Measurements from ENCODE around the gene ADD1.
A peak's percentile ranks its signal among the peaks of the same experiment; 100 is the strongest.

The ADD1 gene

GRCh38 chr4:2875556-2875955 is 31.9 kb downstream of the ADD1 start:
- DNase-seq = peak in 20 of 56 donors; percentile 14 to 73 (median 34)

- DNase-seq = no peak
Observed at GRCh38 chr4:2878346-2878745, 34.7 kb downstream of the ADD1 start.

- no peak for DNase-seq
Observed at GRCh38 chr4:2879026-2879425, 35.4 kb downstream of the ADD1 start.

- DNase-seq = no peak
Observed at GRCh38 chr4:2881431-2881830, 37.8 kb downstream of the ADD1 start.

- no peak for DNase-seq
Observed at GRCh38 chr4:2882341-2882740, 38.7 kb downstream of the ADD1 start.

GRCh38 chr4:2886161-2886560 is 42.5 kb downstream of the ADD1 start:
- no peak for DNase-seq

GRCh38 chr4:2886622-2887021 is 43.0 kb downstream of the ADD1 start:
- DNase-seq = no peak

GRCh38 chr4:2887343-2887742 is 43.7 kb downstream of the ADD1 start:
- no peak for DNase-seq

- no peak for DNase-seq
Observed at GRCh38 chr4:2888886-2889285, 45.2 kb downstream of the ADD1 start.

- no peak for DNase-seq
Observed at GRCh38 chr4:2891294-2891693, 47.6 kb downstream of the ADD1 start.

- DNase-seq = peak in 4 of 56 donors; percentile 7 to 17 (median 13)
Observed at GRCh38 chr4:2893772-2894171, 50.1 kb downstream of the ADD1 start.

GRCh38 chr4:2898001-2898400 is 54.4 kb downstream of the ADD1 start:
- DNase-seq = no peak

- no peak for DNase-seq
Observed at GRCh38 chr4:2900741-2901140, 57.1 kb downstream of the ADD1 start.

GRCh38 chr4:2901186-2901585 is 57.5 kb downstream of the ADD1 start:
- no peak for DNase-seq

- no peak for DNase-seq
Observed at GRCh38 chr4:2902126-2902525, 58.5 kb downstream of the ADD1 start.

- DNase-seq = no peak
Observed at GRCh38 chr4:2905544-2905943, 61.9 kb downstream of the ADD1 start.

GRCh38 chr4:2906218-2906617 is 62.6 kb downstream of the ADD1 start:
- no peak for DNase-seq

GRCh38 chr4:2907226-2907625 is 63.6 kb downstream of the ADD1 start:
- DNase-seq = no peak

GRCh38 chr4:2907706-2908293 is 64.2 kb downstream of the ADD1 start:
- no peak for DNase-seq

- no peak for DNase-seq
Observed at GRCh38 chr4:2908686-2909085, 65.0 kb downstream of the ADD1 start.

GRCh38 chr4:2909583-2909982 is 65.9 kb downstream of the ADD1 start:
- DNase-seq = no peak

GRCh38 chr4:2910409-2910808 is 66.8 kb downstream of the ADD1 start:
- DNase-seq = no peak

GRCh38 chr4:2911868-2912267 is 68.2 kb downstream of the ADD1 start:
- DNase-seq = no peak

- DNase-seq = no peak
Observed at GRCh38 chr4:2913168-2913567, 69.5 kb downstream of the ADD1 start.
